HG03342 (cell line): ENCODE measurements around the gene ARMC8.
A peak's percentile ranks its signal among the peaks of the same experiment; 100 is the strongest.
"Not testable (repeated sequence)": the region's sequence is repeated elsewhere in the genome, so short reads cannot be mapped to it uniquely, and the experiment has no call there.

Experiments
- ATAC-seq: cut with Tn5 transposase; IDR thresholded peaks from one replicate; pipeline ENCODE4 v1.9.1; 2021; ENCODE audit warnings: mild to moderate bottlenecking, moderate library complexity; ENCODE audit not compliant: unreplicated experiment

ARMC8 gene, protein sequence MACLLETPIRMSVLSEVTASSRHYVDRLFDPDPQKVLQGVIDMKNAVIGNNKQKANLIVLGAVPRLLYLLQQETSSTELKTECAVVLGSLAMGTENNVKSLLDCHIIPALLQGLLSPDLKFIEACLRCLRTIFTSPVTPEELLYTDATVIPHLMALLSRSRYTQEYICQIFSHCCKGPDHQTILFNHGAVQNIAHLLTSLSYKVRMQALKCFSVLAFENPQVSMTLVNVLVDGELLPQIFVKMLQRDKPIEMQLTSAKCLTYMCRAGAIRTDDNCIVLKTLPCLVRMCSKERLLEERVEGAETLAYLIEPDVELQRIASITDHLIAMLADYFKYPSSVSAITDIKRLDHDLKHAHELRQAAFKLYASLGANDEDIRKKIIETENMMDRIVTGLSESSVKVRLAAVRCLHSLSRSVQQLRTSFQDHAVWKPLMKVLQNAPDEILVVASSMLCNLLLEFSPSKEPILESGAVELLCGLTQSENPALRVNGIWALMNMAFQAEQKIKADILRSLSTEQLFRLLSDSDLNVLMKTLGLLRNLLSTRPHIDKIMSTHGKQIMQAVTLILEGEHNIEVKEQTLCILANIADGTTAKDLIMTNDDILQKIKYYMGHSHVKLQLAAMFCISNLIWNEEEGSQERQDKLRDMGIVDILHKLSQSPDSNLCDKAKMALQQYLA

GRCh38 chr3:138187296-138188012, at the start of gene ARMC8:
ARMC8 (plus strand) TSS chr3:138187301; CDS start chr3:138187555, 254 bp downstream.
- ATAC-seq: peak; percentile 56

DNA sequence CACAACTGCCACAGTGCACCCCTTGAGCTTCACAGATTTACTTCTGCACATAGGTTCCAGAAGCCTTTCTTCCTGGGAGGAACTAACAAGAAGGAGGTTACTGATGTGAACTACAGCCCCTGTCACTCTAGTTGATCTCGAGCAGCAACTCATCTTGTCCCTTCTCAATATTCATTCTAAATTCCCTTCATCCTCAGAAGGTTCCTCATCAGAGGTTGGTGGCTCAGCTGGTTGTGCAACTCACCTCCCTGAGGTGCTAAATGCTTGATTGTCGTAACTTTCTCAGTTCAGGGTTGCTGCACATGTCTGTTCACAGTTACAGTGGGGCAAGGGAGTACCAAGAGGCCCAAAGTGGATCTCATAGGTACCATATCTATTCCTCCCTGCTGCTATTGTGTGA, 49.2 kb upstream of the ARMC8 start:
- ATAC-seq: no peak

DNA sequence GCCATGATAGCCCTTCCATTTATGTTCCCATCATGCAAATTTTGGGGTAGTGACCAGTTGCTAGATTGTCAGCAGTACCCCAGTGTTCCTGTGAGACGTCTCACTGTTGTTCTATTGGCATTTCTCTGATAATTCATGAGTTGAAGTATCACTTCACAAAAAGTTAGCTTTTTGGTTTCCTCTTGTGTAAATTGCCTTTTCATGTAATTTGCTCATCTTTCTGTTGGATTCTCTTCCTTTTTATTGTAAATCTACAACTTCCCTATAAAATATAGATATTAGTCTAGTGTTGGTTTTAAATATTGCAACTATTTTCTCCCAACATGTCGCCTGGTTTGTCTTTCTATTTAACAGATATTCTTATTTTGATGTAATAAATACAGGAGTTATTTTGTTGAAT, 47.4 kb upstream of the ARMC8 start:
- no peak for ATAC-seq

DNA sequence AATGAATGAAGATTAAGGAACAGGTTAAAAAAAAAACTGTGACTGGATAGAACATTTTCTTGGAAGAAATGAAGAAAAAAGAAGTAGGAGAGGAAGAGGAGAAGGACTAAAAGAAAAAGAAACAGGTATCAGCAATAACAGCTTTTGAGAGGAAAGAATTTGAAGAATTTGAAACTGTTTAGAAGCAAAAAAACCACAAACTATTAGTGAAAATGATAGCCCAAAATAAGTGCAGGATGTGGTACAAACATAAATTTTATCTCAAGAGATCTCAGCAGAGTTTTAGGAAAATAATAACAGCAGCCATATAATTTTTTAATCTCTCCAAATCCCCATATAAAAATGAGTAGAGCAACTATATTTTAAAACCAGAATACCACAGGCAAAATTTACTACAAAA, 46.2 kb upstream of the ARMC8 start:
- ATAC-seq: no peak

GRCh38 chr3:138142181-138142580, 44.9 kb upstream of the ARMC8 start:
- ATAC-seq: not testable (repeated sequence)

- no peak for ATAC-seq
These were observed 38.6 kb upstream of the ARMC8 start for GRCh38 chr3:138148503-138148902.

- no peak for ATAC-seq
These were observed 32.6 kb upstream of the ARMC8 start for GRCh38 chr3:138154534-138154933.

DNA sequence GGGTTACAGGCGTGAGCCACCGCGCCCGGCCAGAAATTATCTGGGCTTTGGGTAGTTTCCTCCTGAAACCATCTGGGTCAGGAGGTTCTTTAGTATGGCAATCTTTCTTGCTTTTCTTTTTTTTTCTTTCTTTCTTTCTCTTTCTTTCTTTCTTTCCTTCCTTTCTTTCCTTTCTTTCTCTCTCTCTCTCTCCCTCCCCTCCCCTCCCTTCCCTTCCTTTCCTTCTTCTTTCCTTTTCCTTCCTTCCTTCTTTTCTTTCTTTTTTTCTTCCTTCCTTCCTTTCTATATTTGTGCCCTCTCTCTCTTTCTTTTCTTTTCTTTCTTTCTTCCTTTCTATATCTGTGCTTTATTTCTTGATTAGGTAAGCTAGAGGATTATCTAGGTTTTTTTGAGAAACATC, 29.4 kb upstream of the ARMC8 start:
- no peak for ATAC-seq

- no peak for ATAC-seq
These were observed 22.0 kb upstream of the ARMC8 start for GRCh38 chr3:138165061-138165460.

GRCh38 chr3:138172625-138173024, 14.5 kb upstream of the ARMC8 start:
- ATAC-seq: no peak

- no peak for ATAC-seq
These were observed 13.2 kb upstream of the ARMC8 start for GRCh38 chr3:138173769-138174420.

- ATAC-seq: peak; percentile 89
These were observed 12.5 kb upstream of the ARMC8 start, which contains the start of gene DBR1 for GRCh38 chr3:138174421-138175131. DBR1 (minus strand) TSS chr3:138174921; CDS start chr3:138174795, 126 bp downstream.

DNA sequence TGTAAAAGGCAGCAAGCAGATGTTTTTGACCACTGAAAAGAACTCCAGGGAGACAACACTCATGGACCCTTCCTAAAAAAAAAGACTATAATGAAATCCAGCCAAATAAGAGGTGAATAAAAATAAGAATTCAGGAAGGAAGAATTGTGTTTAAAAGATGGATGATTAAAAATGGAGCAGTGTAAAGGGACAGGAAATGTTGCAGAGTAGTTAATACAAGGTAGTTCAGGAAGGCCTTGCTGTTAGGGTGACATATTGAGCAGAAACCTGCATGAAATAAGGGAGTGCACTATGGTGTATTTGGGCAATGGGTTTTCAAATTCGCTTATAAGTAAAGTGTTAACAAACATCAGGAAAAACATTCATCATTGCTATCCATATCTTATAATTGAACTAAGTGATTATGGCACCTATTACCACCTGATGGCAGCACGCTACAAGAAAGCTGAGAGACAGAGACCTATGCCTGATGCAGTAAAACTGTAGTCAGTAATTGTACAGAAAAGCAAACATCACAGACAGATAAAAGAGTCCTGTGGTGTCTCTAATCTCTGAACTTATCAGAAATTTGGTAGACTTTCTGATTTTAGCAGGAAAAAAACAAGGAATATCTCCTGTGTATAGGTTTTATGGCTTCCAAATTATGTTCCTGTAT, 6.6 kb upstream of the ARMC8 start:
- ATAC-seq: peak; percentile 76

DNA sequence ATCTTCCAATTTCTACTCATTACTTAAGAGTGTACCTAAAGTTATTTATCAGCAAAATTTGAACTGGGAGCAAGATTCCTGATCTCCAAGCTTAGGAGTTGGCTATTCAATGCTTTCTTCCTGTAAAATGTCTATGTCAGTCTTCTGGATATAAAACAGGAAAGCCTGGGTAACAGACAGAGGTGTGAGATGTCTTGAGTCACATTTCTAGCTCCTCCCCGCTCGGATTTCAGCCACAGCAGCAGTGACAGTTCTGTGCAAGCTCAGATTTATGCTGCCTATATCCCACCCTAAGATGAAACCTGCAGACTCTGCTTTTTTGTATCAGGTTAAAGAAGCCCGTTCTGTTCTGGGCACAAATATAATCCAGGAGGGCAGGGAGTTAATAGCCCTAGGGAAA, 2.1 kb upstream of the ARMC8 start:
- no peak for ATAC-seq

DNA sequence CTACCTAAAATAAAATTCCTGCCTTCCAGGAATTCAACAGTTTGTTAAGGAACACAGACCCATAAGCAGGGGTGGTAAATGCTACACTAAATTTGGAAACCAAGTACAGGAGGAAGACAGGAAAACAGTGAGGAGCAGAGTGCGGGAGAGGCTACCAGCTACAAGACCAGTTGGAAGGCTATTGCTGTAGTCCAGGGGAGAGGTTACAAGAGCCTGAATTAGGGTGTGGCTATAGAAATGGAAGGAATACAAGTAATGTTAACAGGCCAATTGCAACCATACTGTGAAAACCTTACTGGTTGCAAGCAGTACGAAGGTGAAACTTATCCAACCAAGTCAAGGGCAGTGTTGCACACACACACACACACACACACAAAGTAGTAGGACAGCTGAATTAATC, 880 bp upstream of the ARMC8 start:
- no peak for ATAC-seq

- ATAC-seq: peak; percentile 91
These were observed 252 bp upstream of the ARMC8 start for GRCh38 chr3:138186803-138187295.

- ATAC-seq: no peak
These were observed 1.1 kb downstream of the ARMC8 start for GRCh38 chr3:138188013-138188730.

DNA sequence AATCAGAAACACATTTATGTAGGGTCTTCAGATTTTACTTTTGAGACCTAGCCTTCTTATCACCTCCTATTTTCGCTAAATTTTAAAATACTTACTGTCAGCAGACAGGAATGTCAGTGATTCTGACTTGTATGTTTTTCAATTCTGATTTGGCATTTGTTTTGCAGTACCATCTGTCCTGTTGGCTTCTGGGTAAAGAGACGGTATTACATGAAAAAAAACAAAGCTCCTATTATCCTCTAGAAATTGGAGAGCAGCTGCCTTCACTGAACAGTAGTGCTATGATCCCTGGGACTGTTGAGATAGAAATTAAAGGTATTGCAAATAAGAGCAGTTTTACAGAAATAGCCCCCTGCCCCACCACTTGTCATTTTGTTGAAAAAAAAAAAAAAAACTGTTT, 8.4 kb downstream of the ARMC8 start:
- ATAC-seq: no peak

DNA sequence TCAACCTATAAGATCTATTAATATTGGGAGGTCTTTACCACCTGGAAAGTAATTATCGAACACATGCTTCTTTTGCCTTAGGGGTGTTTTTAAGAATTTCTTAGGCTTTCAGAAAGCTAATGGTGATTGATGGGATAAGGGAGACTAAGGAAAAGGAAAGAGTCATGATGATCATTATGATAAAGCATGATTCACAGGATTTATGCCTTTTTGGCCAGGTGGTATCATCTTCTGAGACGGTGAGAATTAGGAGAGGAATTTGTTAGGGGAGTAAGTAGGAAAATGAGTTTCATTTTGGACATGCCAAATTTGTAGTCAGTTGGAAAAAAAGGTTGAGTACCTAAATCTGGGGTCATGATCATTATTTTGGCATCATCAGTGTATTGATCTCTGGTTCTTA, 8.9 kb downstream of the ARMC8 start:
- ATAC-seq: no peak
